Cardiac fibroblast (primary cell): ENCODE data around the gene ENPP5.

Source experiments
- DNase-seq, 2 donors: peaks; one replicate each; pipeline versions ENCODE4 v3.0.0 to v3.0.0-alpha.2; 2010; ENCODE audit warnings: low read depth in 2 of 2
- H3K4me3 ChIP-seq, 2 donors: replicated peaks in 1 of 2; 1 replicate in 1 of 2; 2 replicates in 1 of 2; pipeline ENCODE4 v1.5.1; 2011; ENCODE audit warnings: low read depth in 2 of 2, low read length in 2 of 2, mild to moderate bottlenecking in 2 of 2, moderate library complexity in 1 of 2
- CTCF ChIP-seq: IDR thresholded peaks from one replicate; pipeline ENCODE4 v1.5.1; 2011; ENCODE audit warnings: low read depth, mild to moderate bottlenecking, low read length, inconsistent platforms

The ENPP5 gene

GRCh38 chr6:46215213-46215612 is 44.4 kb upstream of the ENPP5 start:
- H3K4me3 ChIP-seq = no peak overlapping the region
- no peak for TF ChIP-seq CTCF
- DNase-seq = no peak

GRCh38 chr6:46211917-46212316 is 41.1 kb upstream of the ENPP5 start:
- H3K4me3 ChIP-seq = no peak overlapping the region
- TF ChIP-seq CTCF = no peak
- DNase-seq = no peak

GRCh38 chr6:46210294-46210693 is 39.5 kb upstream of the ENPP5 start:
- no peak for TF ChIP-seq CTCF
- no peak overlapping the region for H3K4me3 ChIP-seq

GRCh38 chr6:46208303-46208702 is 37.5 kb upstream of the ENPP5 start:
- DNase-seq = no peak
- TF ChIP-seq CTCF = no peak
- H3K4me3 ChIP-seq = no peak overlapping the region

More at GRCh38 chr6:46210294-46210693, 39.5 kb upstream of the ENPP5 start:
- DNase-seq = no peak

- no peak for DNase-seq
- TF ChIP-seq CTCF = no peak
- H3K4me3 ChIP-seq = no peak overlapping the region
These were observed 36.4 kb upstream of the ENPP5 start for GRCh38 chr6:46207174-46207573.

GRCh38 chr6:46204880-46205650 is 34.3 kb upstream of the ENPP5 start:
- no peak overlapping the region for H3K4me3 ChIP-seq
- TF ChIP-seq CTCF = no peak
- DNase-seq = no peak
